SH-SY5Y (cell line): ENCODE measurements around the gene RNF167.

Experiments used
- GATA2 ChIP-seq: IDR thresholded peaks from 2 replicates; pipeline ENCODE4 v1.6.1; 2011; ENCODE audit warnings: mild to moderate bottlenecking, low read depth, low read length
- GATA3 ChIP-seq: IDR thresholded peaks from 2 replicates; pipeline ENCODE4 v1.6.1; 2011; ENCODE audit warnings: low read depth, mild to moderate bottlenecking, low read length, moderate library complexity

The RNF167 gene

GRCh38 chr17:4939796-4940554, at the start of gene RNF167, which contains the start of gene SLC25A11:
RNF167 (plus strand) TSS chr17:4940268; CDS start chr17:4940910, 642 bp downstream.
SLC25A11 (minus strand) TSS chr17:4940046; CDS start chr17:4939910, 136 bp downstream.
- no peak for TF ChIP-seq GATA2
- TF ChIP-seq GATA3: no peak

- TF ChIP-seq GATA3 (no peak), GATA2 (no peak)
Measured at GRCh38 chr17:4891411-4892410, 48.4 kb upstream of the RNF167 start.

DNA sequence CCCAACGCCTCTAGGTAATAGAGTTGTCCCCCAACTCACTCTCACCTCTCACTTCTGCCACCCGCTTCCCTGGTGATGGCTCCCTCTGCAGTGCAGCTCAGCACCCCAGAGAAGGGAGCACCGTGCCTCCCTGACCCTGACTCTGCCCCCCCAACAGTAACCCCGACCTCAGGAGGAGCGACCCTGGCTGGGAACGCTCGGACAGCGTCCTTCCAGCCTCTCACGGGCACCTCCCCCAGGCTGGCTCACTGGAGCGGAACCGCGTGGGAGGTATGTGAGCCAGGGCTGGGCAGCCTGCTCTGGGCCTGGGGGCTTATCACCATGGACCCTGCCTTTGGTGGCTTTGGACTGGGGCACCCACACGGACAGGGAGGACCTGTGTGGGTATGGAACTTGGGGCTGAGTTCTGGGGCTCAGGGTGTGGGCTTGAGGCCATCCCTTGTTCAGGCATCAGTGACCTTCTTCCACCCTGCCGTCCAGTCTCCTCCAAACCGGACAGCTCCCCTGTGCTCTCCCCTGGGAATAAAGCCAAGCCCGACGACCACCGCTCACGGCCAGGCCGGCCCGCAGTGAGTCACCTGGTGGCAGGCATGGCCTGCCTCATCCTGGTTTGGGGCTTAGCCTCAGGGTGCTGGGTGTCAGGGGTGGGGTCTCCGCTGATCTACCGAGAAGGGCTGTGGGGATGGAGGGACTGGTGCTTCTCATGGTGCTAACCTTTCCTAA, 47.4 kb upstream of the RNF167 start:
- TF ChIP-seq GATA2 (no peak), GATA3 (no peak)

GRCh38 chr17:4893272-4893671, 46.8 kb upstream of the RNF167 start:
- no peak for TF ChIP-seq GATA3
- TF ChIP-seq GATA2: no peak

- TF ChIP-seq GATA2: no peak
- no peak for TF ChIP-seq GATA3
Measured at GRCh38 chr17:4893721-4894560, 46.1 kb upstream of the RNF167 start.

GRCh38 chr17:4895121-4895520, 44.9 kb upstream of the RNF167 start:
- no peak for TF ChIP-seq GATA3
- TF ChIP-seq GATA2: no peak

DNA sequence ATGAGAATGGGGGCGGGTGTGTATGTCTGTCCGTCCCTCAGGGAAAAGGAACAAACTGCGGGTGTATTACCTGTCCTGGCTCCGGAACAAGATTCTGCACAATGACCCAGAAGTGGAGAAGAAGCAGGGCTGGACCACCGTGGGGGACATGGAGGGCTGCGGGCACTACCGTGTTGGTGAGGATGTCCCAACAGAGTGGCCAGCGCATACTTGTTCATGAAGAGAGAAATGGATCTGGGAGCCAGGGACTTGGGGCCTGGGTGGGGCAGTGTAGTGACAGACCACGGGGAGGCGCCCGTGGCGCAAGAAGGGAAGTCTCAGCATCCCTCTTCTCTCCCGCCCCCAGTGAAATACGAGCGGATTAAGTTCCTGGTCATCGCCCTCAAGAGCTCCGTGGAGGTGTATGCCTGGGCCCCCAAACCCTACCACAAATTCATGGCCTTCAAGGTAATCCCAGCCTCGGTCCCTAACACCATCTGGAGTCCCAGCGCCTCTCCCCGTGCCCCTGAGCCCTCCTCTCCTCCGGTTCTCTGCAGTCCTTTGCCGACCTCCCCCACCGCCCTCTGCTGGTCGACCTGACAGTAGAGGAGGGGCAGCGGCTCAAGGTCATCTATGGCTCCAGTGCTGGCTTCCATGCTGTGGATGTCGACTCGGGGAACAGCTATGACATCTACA, 44.3 kb upstream of the RNF167 start:
- TF ChIP-seq GATA2: no peak
- TF ChIP-seq GATA3: no peak

- TF ChIP-seq GATA2: no peak
- no peak for TF ChIP-seq GATA3
Measured at GRCh38 chr17:4896332-4897197, 43.5 kb upstream of the RNF167 start.

GRCh38 chr17:4897198-4897687, 42.8 kb upstream of the RNF167 start:
- TF ChIP-seq GATA2 (no peak), GATA3 (no peak)

DNA sequence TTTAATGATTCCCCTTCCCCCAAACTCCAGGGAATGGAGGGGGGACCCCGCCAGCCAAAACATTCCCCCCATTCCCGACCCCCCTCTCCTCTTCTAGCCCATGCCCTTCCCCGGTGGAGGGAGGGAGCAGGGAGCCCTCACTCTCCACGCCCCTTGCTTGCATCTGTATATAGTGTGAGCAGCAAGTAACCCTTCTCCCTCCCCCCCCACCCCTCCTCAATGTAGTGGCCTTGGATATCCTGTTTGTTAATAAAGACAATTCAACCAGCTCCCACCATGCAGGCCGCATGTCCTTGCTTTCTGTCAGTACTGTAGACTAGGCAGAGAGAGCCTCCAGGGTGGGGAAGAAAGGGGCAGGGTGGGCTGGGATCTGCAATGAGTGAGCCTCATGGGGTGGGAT, 42.3 kb upstream of the RNF167 start:
- TF ChIP-seq GATA2 (no peak), GATA3 (no peak)

- TF ChIP-seq GATA3: no peak
- no peak for TF ChIP-seq GATA2
Measured at GRCh38 chr17:4898351-4898750, 41.7 kb upstream of the RNF167 start.
